Testis (tissue), 3 donors: ENCODE data around the gene EXOC4. TPM values are rescaled to one million over a fixed set of nuclear protein-coding genes. Genes with fewer than 3 reads are reported as not detected.
"Not testable (repeated sequence)": the region's sequence is repeated elsewhere in the genome, so short reads cannot be mapped to it uniquely, and the experiment has no call there.

Experiments used
- DNase-seq: peaks from one replicate; pipeline ENCODE4 v3.0.0-alpha.2; 2019
- H3K27ac ChIP-seq, 2 donors: fragments of 200-600 bp; sonication (generic); one replicate each; pipeline ENCODE4 v1.5.1; 2019
- H3K27me3 ChIP-seq: fragments of 200-600 bp; sonication (generic); one replicate; pipeline ENCODE4 v1.5.1; 2019
- H3K36me3 ChIP-seq: fragments of 200-600 bp; sonication (generic); one replicate; pipeline ENCODE4 v1.5.1; 2017; ENCODE audit warnings: low read depth; ENCODE audit errors: missing control alignments
- H3K4me1 ChIP-seq: fragments of 200-600 bp; sonication (generic); one replicate; pipeline ENCODE4 v1.5.1; 2019
- H3K4me3 ChIP-seq, 2 donors: fragments of 200-600 bp; sonication (generic); one replicate each; pipeline ENCODE4 v1.5.1; 2017 to 2019
- H3K9me3 ChIP-seq: fragments of 200-600 bp; sonication (generic); one replicate; pipeline ENCODE4 v1.5.1; 2017
- CTCF ChIP-seq, 3 experiments: fragments of 450-650 bp in 2 of 3; fragments of 200-600 bp in 1 of 3; sonication (generic) in 1 of 3; IDR thresholded peaks; one replicate each; pipeline ENCODE4 v1.5.1; 2016 to 2019; ENCODE audit warnings: antibody characterized with exemption in 3 of 3, mild to moderate bottlenecking in 2 of 3, moderate library complexity in 1 of 3
- POLR2A ChIP-seq: fragments of 450-650 bp; IDR thresholded peaks from one replicate; pipeline ENCODE4 v1.6.1; 2017; ENCODE audit warnings: antibody characterized with exemption, mild to moderate bottlenecking, moderate library complexity
- WGBS, 2 donors: methylation state at CpG; one replicate each; pipeline ENCODE4 v1.1.5; 2018; 5-methylcytosine and 5-hydroxymethylcytosine counted together
- intact Hi-C: fragments of 100-400 bp; cut with DNase I; formaldehyde crosslinking; loops from one replicate; pipeline ENCODE4 v1.15.1; 2023; ENCODE audit warnings: low total_unique reads
- polyA plus RNA-seq: library from polyadenylated mRNA; stranded (reverse); fragments of 350-450 nt; fragmentation: Illumina TruSeq; extraction: RNeasy Lipid Tissue Mini Kit (QIAGEN cat#74804); gene quantifications from one replicate; pipeline ENCODE4 v1.2.3, GENCODE V29; 2014; ENCODE audit warnings: low read depth, low replicate concordance; ENCODE audit not compliant: insufficient read depth
- total RNA-seq, 2 donors: library from RNA; depleted of rRNA; stranded (reverse); fragments of >200 nt; gene quantifications; one replicate each; pipeline ENCODE4 v1.2.3, GENCODE V29; 2016

EXOC4 gene
- total and polyA plus RNA-seq, 3 donors from 2014 or later = 47.4 to 169 (median 142) TPM

DNA sequence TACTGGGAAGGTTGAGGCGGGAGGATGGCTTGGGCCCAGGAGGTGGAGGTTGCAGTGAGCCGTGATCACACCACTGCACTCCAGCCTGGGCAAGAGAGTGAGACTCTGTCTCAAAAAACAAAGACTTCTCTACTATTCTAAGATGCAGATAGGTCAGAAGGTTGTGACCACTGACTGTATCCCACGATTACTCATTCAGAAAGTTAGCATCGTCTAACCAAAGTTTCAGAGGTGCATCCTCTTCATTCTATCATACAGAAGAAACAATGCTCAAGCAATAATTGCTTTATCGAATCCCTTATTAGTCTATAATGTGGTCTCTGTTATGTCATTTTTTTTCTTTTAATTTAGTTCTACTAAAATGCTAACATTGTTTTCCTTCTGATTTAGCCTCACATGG is 525.6 kb downstream of the EXOC4 start:
- Histone ChIP-seq H3K36me3 (no peaks in the 10 kb centered on the region), H3K9me3 (no peaks in the 10 kb centered on the region), H3K4me1 (no peaks in the 10 kb centered on the region), H3K4me3 (no peak overlapping the region), H3K27me3 (no peaks in the 10 kb centered on the region), H3K27ac (no peak overlapping the region)
- TF ChIP-seq CTCF (IDR thresholded peaks at IDR 0.05) (no peak), POLR2A (no peak)
- no peak for DNase-seq
- intact Hi-C loops = no loop called here
- 94 to 95% methylated on average over 5 of the region's 5 CpGs for WGBS, 2 donors

DNA sequence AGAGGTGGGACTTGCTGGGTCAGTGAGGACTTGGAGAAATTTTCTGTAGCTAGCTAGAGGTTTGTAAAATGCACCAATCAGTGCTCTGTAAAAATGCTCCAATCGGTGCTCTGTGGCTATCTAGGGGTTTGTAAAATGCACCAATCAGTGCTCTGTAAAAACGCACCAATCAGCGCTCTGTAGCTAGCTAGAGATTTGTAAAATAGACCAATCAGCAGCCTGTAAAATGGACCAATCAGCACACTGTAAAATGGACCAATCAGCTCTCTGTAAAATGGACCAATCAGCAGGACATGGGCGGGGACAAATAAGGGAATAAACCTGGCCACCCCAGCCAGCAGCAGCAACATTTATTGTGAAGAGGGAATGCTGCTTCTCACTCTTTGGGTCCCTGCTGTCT is 526.7 kb downstream of the EXOC4 start:
- H3K27ac ChIP-seq, H3K4me1 ChIP-seq, H3K4me3 ChIP-seq, intact Hi-C loops, H3K36me3 ChIP-seq, H3K27me3 ChIP-seq, H3K9me3 ChIP-seq: not testable (repeated sequence)
- DNase-seq = peak; percentile 60
- 80 to 88% methylated on average over 4 of the region's 4 CpGs for WGBS, 2 donors

GRCh38 chr7:133780912-133781311 is 528.0 kb downstream of the EXOC4 start:
- Histone ChIP-seq H3K27me3 (no peaks in the 10 kb centered on the region), H3K4me3 (no peak overlapping the region), H3K4me1 (no peaks in the 10 kb centered on the region), H3K9me3 (no peaks in the 10 kb centered on the region), H3K36me3 (no peaks in the 10 kb centered on the region), H3K27ac (no peak overlapping the region)
- no peak for TF ChIP-seq CTCF (IDR thresholded peaks at IDR 0.05)
- intact Hi-C loops = no loop called here
- DNase-seq = no peak
- 67 to 69% methylated on average over 2 of the region's 2 CpGs for whole genome bisulfite sequencing, 2 donors

DNA sequence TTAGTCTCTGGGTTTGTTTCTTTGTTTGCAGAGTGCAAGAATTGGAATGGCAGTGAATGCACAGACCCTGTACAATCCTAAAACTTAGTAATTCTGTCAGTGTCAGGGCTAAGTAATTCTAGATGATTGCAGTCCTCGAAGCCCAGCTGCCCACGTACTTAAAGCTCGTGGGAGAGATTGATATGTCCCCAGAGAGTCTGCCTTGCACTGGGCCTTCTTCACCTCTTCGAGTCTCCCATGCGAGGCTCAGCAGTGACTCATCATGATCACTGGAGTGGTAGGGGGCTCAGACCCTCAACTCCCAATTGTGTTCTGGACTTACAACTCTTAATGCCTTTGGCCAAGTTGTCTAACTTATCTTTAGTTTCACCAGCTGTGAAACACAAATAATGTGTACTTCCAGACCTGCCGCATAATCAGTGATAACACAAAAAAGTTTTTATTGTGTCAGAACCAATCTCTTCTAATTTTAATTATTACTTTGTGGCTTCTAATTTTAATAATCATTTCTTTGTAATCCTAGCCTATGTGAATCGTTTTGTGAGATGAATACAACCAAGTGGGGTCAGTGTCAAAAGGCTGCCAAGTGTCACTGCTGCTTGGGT is 528.7 kb downstream of the EXOC4 start:
- DNase-seq = no peak
- Histone ChIP-seq H3K27me3 (no peaks in the 10 kb centered on the region), H3K4me1 (no peaks in the 10 kb centered on the region), H3K4me3 (no peak overlapping the region), H3K9me3 (no peaks in the 10 kb centered on the region), H3K36me3 (no peaks in the 10 kb centered on the region), H3K27ac (no peak overlapping the region)
- intact Hi-C loops = no loop called here
- TF ChIP-seq CTCF (IDR thresholded peaks at IDR 0.05) (no peak), POLR2A (no peak)
- 34 to 62% methylated on average over 7 of the region's 7 CpGs for WGBS, 2 donors

GRCh38 chr7:133782470-133782869 is 529.6 kb downstream of the EXOC4 start:
- Histone ChIP-seq H3K4me1 (no peaks in the 10 kb centered on the region), H3K27ac (no peak overlapping the region), H3K27me3 (no peaks in the 10 kb centered on the region), H3K4me3 (no peak overlapping the region), H3K9me3 (no peaks in the 10 kb centered on the region), H3K36me3 (no peaks in the 10 kb centered on the region)
- intact Hi-C loops = no loop called here
- WGBS, 2 donors = 91 to 96% methylated on average over 5 of the region's 5 CpGs
- DNase-seq = no peak
- no peak for TF ChIP-seq POLR2A
- no peak for TF ChIP-seq CTCF (IDR thresholded peaks at IDR 0.05)
